ENCODE data around the gene EIF1AX.

EIF1AX gene

GRCh38 chrX:20124964-20125363 is 16.7 kb downstream of the EIF1AX start:
- DNase-seq, result no peak

DNA sequence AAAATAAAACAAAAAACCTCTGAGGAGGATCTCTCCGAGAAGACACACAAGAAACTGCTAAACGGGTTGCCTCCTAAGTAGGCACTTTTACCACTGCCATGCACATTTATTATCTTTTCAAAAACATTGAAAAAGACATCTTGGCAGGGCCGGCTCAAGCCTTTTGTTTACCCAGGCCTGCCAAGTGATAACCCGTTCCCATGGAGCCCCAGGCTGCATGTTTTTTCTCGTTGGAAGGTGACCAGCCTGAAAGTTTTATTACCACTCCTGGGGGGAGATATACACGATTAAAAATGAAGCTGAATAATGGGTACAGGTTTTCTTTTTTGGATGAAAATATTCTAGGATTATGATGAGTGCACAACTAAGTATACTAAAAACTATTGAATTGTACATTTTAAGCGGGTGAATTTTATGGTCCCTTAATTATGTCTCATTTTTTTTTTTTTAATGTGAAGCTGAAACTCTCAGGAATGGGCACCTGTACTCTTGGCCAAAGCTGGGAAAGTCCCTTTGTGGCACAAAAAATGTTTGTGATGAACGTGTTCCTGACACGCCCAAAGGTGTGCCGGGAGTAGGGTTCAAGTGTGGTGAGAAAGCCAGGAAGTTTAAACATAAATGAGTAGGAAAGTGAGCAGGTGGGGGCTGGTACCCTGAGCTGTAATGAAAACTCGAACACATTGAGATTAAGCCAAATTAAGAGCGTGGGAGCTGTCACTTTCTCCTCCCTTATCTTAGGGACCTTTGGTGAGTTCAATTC is 23.4 kb downstream of the EIF1AX start:
- DNase-seq, result no peak

DNA sequence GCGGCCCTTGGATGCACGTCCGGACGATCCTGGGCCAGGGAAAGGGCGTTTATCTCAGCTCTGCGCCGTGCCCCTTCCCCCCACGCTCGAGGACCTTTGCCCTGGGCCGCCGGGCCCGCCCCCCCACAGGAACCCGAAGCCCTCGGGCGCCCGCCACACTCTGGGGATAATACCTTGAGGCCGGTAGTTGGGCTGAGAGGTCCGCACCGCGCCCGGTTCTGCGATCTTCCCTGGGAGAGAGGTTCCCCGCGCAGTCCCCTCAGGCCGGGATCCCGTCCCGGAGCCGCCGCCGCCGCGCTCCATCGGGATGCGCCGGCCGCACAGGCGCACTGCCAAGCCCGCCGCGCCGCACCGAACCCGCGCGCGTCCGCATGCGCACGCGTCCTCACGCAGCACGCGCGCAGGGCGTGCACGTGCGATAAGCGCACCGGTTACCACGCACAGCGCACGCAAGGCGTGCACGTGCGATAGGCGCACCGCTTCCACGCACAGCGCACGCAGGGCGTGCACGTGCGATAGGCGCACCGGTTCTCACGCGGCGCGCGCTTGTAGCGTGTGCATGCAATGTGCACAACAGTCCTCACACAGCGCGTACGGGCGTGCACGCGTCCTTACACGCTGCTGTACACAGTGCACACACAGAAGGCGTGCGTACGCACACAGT is 24.9 kb downstream of the EIF1AX start, which contains the start of gene MAP7D2:
Gene MAP7D2, minus strand, starts transcription at position 331 of the 664 bp plus-strand sequence. Its CDS starts 28 bp downstream, at position 303.
- no peak for DNase-seq

DNA sequence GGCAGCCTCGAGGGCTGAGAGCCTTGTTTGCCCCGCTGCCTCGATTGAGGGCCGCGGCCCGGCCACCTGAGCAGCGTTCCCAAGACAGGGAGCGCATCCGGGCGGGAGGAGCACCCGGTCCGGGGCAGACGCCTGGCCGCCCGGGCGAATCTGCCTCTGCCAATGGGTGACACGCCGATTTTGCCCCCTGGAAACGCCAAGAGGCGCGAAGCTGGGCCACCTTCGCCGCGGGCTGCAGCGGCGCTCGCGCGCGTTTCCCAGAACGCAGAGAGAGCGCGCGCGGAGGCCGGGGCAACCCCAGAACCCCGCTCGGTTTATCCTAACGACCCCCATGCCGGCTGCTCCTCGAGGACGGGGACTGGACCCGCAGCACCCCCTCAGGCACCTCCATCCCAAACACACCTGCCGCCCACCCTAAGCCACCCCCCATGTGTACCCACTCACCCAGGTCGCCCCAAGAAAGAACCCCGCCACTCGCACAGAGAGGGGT is 25.5 kb downstream of the EIF1AX start:
- DNase-seq, result no peak

DNA sequence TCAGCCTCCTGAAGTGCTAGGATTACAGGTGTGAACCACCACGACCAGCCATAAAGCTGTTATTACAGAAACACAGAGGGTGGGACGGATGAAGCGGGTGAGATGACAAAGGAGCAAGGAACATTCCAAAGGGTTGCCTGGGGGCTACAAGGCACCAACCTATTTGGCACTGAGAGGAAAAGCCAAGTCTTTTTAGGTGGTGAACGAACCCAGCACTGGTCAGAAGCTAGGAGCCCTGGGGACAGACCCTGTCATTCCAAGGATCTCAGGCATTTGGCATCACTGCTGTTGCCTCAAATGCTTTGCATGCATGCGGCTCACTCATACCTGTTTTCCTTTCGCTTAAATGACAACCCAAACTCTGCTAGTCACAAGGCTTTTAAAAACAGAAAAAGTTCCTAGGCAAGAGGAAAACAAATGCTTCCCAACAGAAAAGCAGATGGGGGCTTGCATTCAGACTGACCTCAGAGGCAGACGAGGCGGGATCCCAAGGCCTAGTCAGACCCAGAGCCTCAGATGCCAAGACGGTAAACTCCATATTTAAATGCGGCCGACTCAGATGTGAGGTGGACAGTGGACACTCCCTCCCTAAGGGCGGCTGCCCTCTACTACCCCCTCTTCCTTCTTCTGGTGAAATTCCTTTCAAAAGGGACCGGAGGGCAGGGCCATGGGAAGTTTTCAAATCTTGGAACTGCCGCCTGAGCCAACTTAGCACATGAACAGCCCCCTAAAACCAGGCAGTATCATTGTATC is 29.4 kb downstream of the EIF1AX start:
- DNase-seq, result no peak

- DNase-seq, result no peak
These were observed 30.4 kb downstream of the EIF1AX start for GRCh38 chrX:20111271-20111670.

DNA sequence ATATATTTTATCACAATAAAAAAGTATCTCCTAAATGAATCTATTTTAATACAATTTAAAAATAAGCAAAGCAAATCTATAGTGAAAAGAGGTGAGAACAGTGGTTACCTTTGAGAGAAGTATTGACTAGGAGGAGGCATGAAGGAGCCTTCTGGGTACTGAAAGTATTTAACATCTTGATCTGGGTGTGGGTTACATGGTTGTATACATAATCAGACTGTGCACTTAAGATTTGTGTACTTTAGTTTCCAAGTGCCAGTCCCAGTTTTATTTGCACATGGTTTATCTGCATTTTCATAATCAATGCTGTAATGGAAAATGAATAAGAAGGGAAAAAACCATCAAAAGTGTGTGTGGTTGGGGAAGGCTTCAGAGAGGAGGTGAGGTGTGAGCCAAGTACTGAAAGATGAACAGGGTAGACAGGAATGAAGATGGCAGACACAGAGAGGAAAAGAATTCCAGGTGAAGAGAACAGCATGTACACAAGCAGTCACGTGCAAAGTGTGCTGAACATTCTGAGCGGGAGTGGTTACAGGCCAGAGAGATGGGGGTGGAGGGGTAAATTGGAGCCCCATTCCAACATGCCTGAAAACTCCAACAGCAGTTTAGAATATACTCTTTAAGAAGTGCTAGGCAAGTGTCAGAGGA is 39.6 kb downstream of the EIF1AX start:
- DNase-seq, result no peak

DNA sequence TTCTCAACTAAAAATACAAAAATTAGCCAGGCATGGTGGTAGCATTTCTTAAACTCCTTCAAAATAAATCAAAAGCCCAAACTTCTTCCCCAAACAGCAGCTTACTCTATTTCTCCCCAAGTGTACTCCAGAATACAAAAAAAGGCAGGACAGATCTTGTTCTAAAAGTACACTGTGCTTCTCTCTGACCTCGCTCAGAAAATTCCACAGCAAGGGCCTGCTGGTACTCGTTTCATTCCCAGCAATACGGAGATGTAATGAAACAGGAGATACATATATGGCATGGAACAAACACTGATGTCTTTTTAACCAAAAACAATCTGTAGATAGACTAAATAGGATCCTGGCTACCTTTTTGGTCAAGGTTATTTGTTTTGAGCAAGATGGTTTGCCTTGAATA is 50.1 kb downstream of the EIF1AX start:
- DNase-seq, result no peak

GRCh38 chrX:20089845-20090244 is 51.8 kb downstream of the EIF1AX start:
- no peak for DNase-seq

- no peak for DNase-seq
These were observed 61.4 kb downstream of the EIF1AX start for GRCh38 chrX:20080277-20080676.
